Lung microvascular endothelial cell (primary cell): Measurements from ENCODE around the gene RNF133. TPM values are rescaled to one million over a fixed set of nuclear protein-coding genes. Genes with fewer than 3 reads are reported as not detected.

Experiments used
- total RNA-seq: library from RNA; depleted of rRNA; stranded (reverse); fragments of >200 nt; gene quantifications from 2 replicates; pipeline ENCODE4 v1.2.1, GENCODE V29; 2014

RNF133 gene
- total RNA-seq, 1 donor from 2014 or later: 0.60 TPM

Other genes starting within 250 kb of the RNF133 start
- 0.44 and 0.60 TPM in 2 replicates for gene RNF148, start 3.8 kb upstream of the RNF133 start, total RNA-seq
- gene CADPS2, start 187.3 kb upstream of the RNF133 start, total RNA-seq: 44.2 and 48.0 TPM in 2 replicates